ENCODE data around the gene SETDB1.

GRCh38 chr1:151006327-151007052, 80.3 kb downstream of the SETDB1 start, which contains the start of gene MINDY1:
- no peak for TF ChIP-seq EZH2 (IDR thresholded peaks at IDR 0.05; ENCODE audit: insufficient read depth, poor library complexity, severe bottlenecking)
- no peak for TF ChIP-seq EZH2phosphoT487 (IDR thresholded peaks at IDR 0.05; ENCODE audit: insufficient read depth, low read depth)

Measured in GM23248 (cell line).